Naive thymus-derived CD4-positive, alpha-beta T cell (primary cell): Measurements from ENCODE around the gene XXYLT1. TPM values are rescaled to one million over a fixed set of nuclear protein-coding genes. Genes with fewer than 3 reads are reported as not detected.
"Not testable (repeated sequence)": the region's sequence is repeated elsewhere in the genome, so short reads cannot be mapped to it uniquely, and the experiment has no call there.

Experiments
- ATAC-seq: fragments of 150-1000 bp; cut with Tn5 transposase; 2 replicates; pipeline ENCODE4 v1.10.0; 2021; ENCODE audit warnings: mild to moderate bottlenecking, moderate library complexity
- CTCF ChIA-PET: fragments of 350-600 bp; sonication (Branson Sonifier 250); formaldehyde crosslinking; loops from one replicate; lab custom pipeline; 2021; ENCODE audit warnings: antibody characterized with exemption; lab: Charles Lee
- POLR2A ChIA-PET: fragments of 350-600 bp; sonication (Branson Sonifier 250); formaldehyde crosslinking; loops from one replicate; lab custom pipeline; 2021; ENCODE audit warnings: antibody characterized with exemption, inconsistent platforms; lab: Charles Lee
- DNase-seq, 9 donors: peaks; one replicate each; pipeline versions ENCODE4 v3.0.0 to v3.0.0-alpha.2; 2020 to 2022; ENCODE audit warnings: mixed read lengths in 1 of 9
- H3K27ac ChIP-seq: one replicate; pipeline ENCODE4 v1.7.0; 2013; ENCODE audit warnings: mild to moderate bottlenecking, low read depth, low read length, moderate library complexity
- H3K27me3 ChIP-seq, 2 donors: one replicate each; pipeline ENCODE4 v1.7.0; 2013; ENCODE audit warnings: low read length in 2 of 2, mild to moderate bottlenecking in 2 of 2, moderate library complexity in 2 of 2; ENCODE audit not compliant: control insufficient read depth in 2 of 2, insufficient read depth in 2 of 2
- H3K36me3 ChIP-seq, 3 experiments: 1 replicate in 2 of 3; 2 replicates in 1 of 3; pipeline ENCODE4 v1.7.0; 2013; ENCODE audit warnings: low read length in 3 of 3, mild to moderate bottlenecking in 3 of 3, moderate library complexity in 1 of 3; ENCODE audit not compliant: insufficient read depth in 3 of 3, control insufficient read depth in 2 of 3
- H3K4me1 ChIP-seq, 2 donors: one replicate each; pipeline ENCODE4 v1.7.0; 2013; ENCODE audit warnings: low read length in 2 of 2, mild to moderate bottlenecking in 2 of 2, moderate library complexity in 1 of 2; ENCODE audit not compliant: control insufficient read depth in 2 of 2, insufficient read depth in 2 of 2
- H3K4me3 ChIP-seq: 2 replicates; pipeline ENCODE4 v1.7.0; 2013; ENCODE audit warnings: mild to moderate bottlenecking, low read length
- H3K9me3 ChIP-seq, 3 experiments: 1 replicate in 2 of 3; 2 replicates in 1 of 3; pipeline ENCODE4 v1.7.0; 2013; ENCODE audit warnings: low read length in 3 of 3; ENCODE audit not compliant: control insufficient read depth in 2 of 3
- H3K27ac Mint-ChIP-seq, 9 donors: one replicate each; pipeline ENCODE4 v1.8.0; 2020 to 2022; ENCODE audit warnings: mixed read lengths in 9 of 9, mild to moderate bottlenecking in 8 of 9, moderate library complexity in 5 of 9, inconsistent platforms in 2 of 9
- H3K27me3 Mint-ChIP-seq, 5 donors: one replicate each; pipeline ENCODE4 v1.8.0; 2021 to 2022; ENCODE audit warnings: mixed read lengths in 5 of 5, mild to moderate bottlenecking in 1 of 5
- H3K36me3 Mint-ChIP-seq, 5 donors: one replicate each; pipeline ENCODE4 v1.8.0; 2020 to 2022; ENCODE audit warnings: mixed read lengths in 5 of 5, mild to moderate bottlenecking in 3 of 5, inconsistent platforms in 1 of 5
- H3K4me1 Mint-ChIP-seq, 7 donors: one replicate each; pipeline ENCODE4 v1.8.0; 2020 to 2022; ENCODE audit warnings: mixed read lengths in 7 of 7, mild to moderate bottlenecking in 3 of 7, inconsistent platforms in 1 of 7
- H3K4me3 Mint-ChIP-seq, 10 donors: one replicate each; pipeline ENCODE4 v1.8.0; 2020 to 2022; ENCODE audit warnings: mild to moderate bottlenecking in 10 of 10, mixed read lengths in 10 of 10, moderate library complexity in 6 of 10, inconsistent platforms in 2 of 10
- H3K9me3 Mint-ChIP-seq, 11 donors: one replicate each; pipeline ENCODE4 v1.8.0; 2020 to 2022; ENCODE audit warnings: mixed read lengths in 11 of 11, mild to moderate bottlenecking in 4 of 11, inconsistent platforms in 1 of 11, moderate library complexity in 1 of 11
- intact Hi-C, 2 donors: fragments of 100-400 bp; cut with micrococcal nuclease; formaldehyde crosslinking; loops; one replicate each; pipeline ENCODE4 v1.15.1; 2023
- polyA plus RNA-seq, 2 donors: library from polyadenylated mRNA; unstranded; fragments of 300-500 nt; fragmentation: Illumina TruSeq; gene quantifications; one replicate each; pipeline ENCODE4 v1.2.3, GENCODE V29; 2021
- total RNA-seq, 6 experiments: library from RNA in 5 of 6; stranded (reverse) in 5 of 6; gene quantifications; 1 replicate in 5 of 6; 2 replicates in 1 of 6; pipeline ENCODE4 v1.2.3 and lab custom pipeline; 2021 to 2026

Gene XXYLT1
- total and polyA plus RNA-seq, 7 experiments from 2014 or later = 4.1 to 11.7 (median 7.2) TPM

- Mint-ChIP-seq H3K9me3 (peaks cover 0 to 20% (median 3%) of the 10 kb centered on the region in 11 donors), H3K4me3 (no peak overlapping the region), H3K27ac (peak overlapping the region in 1 of 9 donors; percentile 62), H3K27me3 (no peaks in the 10 kb centered on the region), H3K36me3 (peaks cover 5 to 41% (median 16%) of the 10 kb centered on the region in 5 donors), H3K4me1 (peaks cover 0 to 3% (median 0%) of the 10 kb centered on the region in 7 donors)
- DNase-seq = peak in 1 of 9 donors; percentile 3
- Histone ChIP-seq H3K36me3 (no peaks in the 10 kb centered on the region), H3K27me3 (no peaks in the 10 kb centered on the region), H3K9me3 (no peaks in the 10 kb centered on the region), H3K4me1 (no peaks in the 10 kb centered on the region), H3K4me3 (no peak overlapping the region), H3K27ac (no peak overlapping the region)
- CTCF ChIA-PET = no interaction called here
- no peak for ATAC-seq
- POLR2A ChIA-PET = no interaction called here
- intact Hi-C loops = no loop called here
Observed at GRCh38 chr3:195221015-195221853, 49.7 kb downstream of the XXYLT1 start.

- H3K9me3 ChIP-seq = no peaks in the 10 kb centered on the region
- ATAC-seq = no peak
- Mint-ChIP-seq H3K27ac (no peak overlapping the region), H3K9me3 (peaks cover 0 to 20% (median 3%) of the 10 kb centered on the region in 11 donors), H3K27me3 (no peaks in the 10 kb centered on the region), H3K4me1 (peaks cover 0 to 2% (median 0%) of the 10 kb centered on the region in 7 donors), H3K4me3 (peak overlapping the region in 1 of 10 donors; percentile 32), H3K36me3 (peaks cover 0 to 27% (median 10%) of the 10 kb centered on the region in 5 donors)
- no peaks in the 10 kb centered on the region for H3K36me3 ChIP-seq
- intact Hi-C loops = no loop called here
- no peak overlapping the region for H3K27ac ChIP-seq
- H3K27me3 ChIP-seq = no peaks in the 10 kb centered on the region
- DNase-seq = no peak
- ChIA-PET POLR2A (no interaction called here), CTCF (interaction anchor here (0.6 kb wide), 1 partner anchor 261 kb away, joined by 5 read pairs; no protein-coding TSS in a partner anchor)
- H3K4me3 ChIP-seq = no peak overlapping the region
- no peaks in the 10 kb centered on the region for H3K4me1 ChIP-seq
Observed at GRCh38 chr3:195219351-195220230, 51.4 kb downstream of the XXYLT1 start.

DNA sequence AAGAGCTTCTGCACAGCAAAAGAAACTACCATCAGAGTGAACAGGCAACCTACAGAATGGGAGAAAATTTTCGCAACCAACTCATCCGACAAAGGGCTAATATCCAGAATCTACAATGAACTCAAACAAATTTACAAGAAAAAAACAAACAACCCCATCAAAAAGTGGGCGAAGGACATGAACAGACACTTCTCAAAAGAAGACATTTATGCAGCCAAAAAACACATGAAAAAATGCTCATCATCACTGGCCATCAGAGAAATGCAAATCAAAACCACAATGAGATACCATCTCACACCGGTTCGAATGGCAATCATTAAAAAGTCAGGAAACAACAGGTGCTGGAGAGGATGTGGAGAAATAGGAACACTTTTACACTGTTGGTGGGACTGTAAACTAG is 52.6 kb downstream of the XXYLT1 start:
- H3K27me3 ChIP-seq, intact Hi-C loops, H3K4me3 ChIP-seq, DNase-seq, CTCF ChIA-PET, H3K4me1 ChIP-seq, H3K4me1 Mint-ChIP-seq, H3K27ac Mint-ChIP-seq, H3K9me3 ChIP-seq, H3K4me3 Mint-ChIP-seq, POLR2A ChIA-PET, H3K27ac ChIP-seq, ATAC-seq, H3K36me3 ChIP-seq, H3K27me3 Mint-ChIP-seq: not testable (repeated sequence)
- peaks cover 0 to 20% (median 3%) of the 10 kb centered on the region in 11 donors for H3K9me3 Mint-ChIP-seq
- H3K36me3 Mint-ChIP-seq = peaks cover 0 to 24% (median 10%) of the 10 kb centered on the region in 5 donors

- H3K27me3 ChIP-seq, H3K27ac ChIP-seq, H3K4me1 Mint-ChIP-seq, H3K4me3 ChIP-seq, CTCF ChIA-PET, DNase-seq, H3K27me3 Mint-ChIP-seq, H3K4me3 Mint-ChIP-seq, H3K4me1 ChIP-seq, POLR2A ChIA-PET, H3K27ac Mint-ChIP-seq, H3K36me3 ChIP-seq, H3K9me3 ChIP-seq, ATAC-seq, intact Hi-C loops: not testable (repeated sequence)
- Mint-ChIP-seq H3K9me3 (peaks cover 0 to 14% (median 3%) of the 10 kb centered on the region in 11 donors), H3K36me3 (peaks cover 0 to 17% (median 8%) of the 10 kb centered on the region in 5 donors)
Observed at GRCh38 chr3:195215576-195215975, 55.4 kb downstream of the XXYLT1 start.

- POLR2A ChIA-PET = no interaction called here
- Mint-ChIP-seq H3K4me1 (peaks cover 3 to 9% (median 5%) of the 10 kb centered on the region in 7 donors), H3K9me3 (peaks cover 0 to 11% (median 3%) of the 10 kb centered on the region in 11 donors), H3K27me3 (no peaks in the 10 kb centered on the region), H3K4me3 (no peak overlapping the region), H3K36me3 (peaks cover 0 to 17% (median 8%) of the 10 kb centered on the region in 5 donors), H3K27ac (no peak overlapping the region)
- H3K36me3 ChIP-seq = no peaks in the 10 kb centered on the region
- H3K27me3 ChIP-seq = no peaks in the 10 kb centered on the region
- H3K9me3 ChIP-seq = no peaks in the 10 kb centered on the region
- no peaks in the 10 kb centered on the region for H3K4me1 ChIP-seq
- no peak overlapping the region for H3K27ac ChIP-seq
- ATAC-seq (no peak), DNase-seq (no peak)
- H3K4me3 ChIP-seq = no peak overlapping the region
- intact Hi-C loops = no loop called here
- CTCF ChIA-PET = no interaction called here
Observed at GRCh38 chr3:195214381-195214780, 56.6 kb downstream of the XXYLT1 start.

- Mint-ChIP-seq H3K27me3 (no peaks in the 10 kb centered on the region), H3K4me1 (peaks cover 3 to 9% (median 5%) of the 10 kb centered on the region in 7 donors), H3K27ac (no peak overlapping the region), H3K36me3 (peaks cover 0 to 13% (median 5%) of the 10 kb centered on the region in 5 donors), H3K9me3 (peaks cover 0 to 5% (median 0%) of the 10 kb centered on the region in 11 donors), H3K4me3 (no peak overlapping the region)
- ATAC-seq (no peak), DNase-seq (no peak)
- no peaks in the 10 kb centered on the region for H3K9me3 ChIP-seq
- H3K27ac ChIP-seq = no peak overlapping the region
- intact Hi-C loops = no loop called here
- H3K27me3 ChIP-seq = no peaks in the 10 kb centered on the region
- no peak overlapping the region for H3K4me3 ChIP-seq
- ChIA-PET POLR2A (no interaction called here), CTCF (no interaction called here)
- H3K36me3 ChIP-seq = no peaks in the 10 kb centered on the region
- H3K4me1 ChIP-seq = no peaks in the 10 kb centered on the region
Observed at GRCh38 chr3:195213639-195214315, 57.2 kb downstream of the XXYLT1 start.
